ENCODE measurements around the gene BTNL2. TPM values are rescaled to one million over a fixed set of nuclear protein-coding genes. Genes with fewer than 3 reads are reported as not detected.

Gene BTNL2
- total RNA-seq, 8 experiments from 2014 or later = 0.17 to 1.8 TPM; not detected in 6

GRCh38 chr6:32411566-32412327 is 4.8 kb upstream of the BTNL2 start:
- Histone ChIP-seq H3K4me3 (no peak overlapping the region), H3K27ac (no peak overlapping the region), H3K4me1 (replicated peaks in 1 of 2) (no peaks in the 10 kb centered on the region)
- in situ Hi-C loops (cut with MboI; ENCODE audit: low pct_unique_long_range_greater_than_20kb in 2 of 9, low sequenced_read_pairs in 9 of 9, unreplicated experiment in 9 of 9) = loop anchor here in 5 of 9 experiments (10.0 to 25.0 kb wide), 2 partner anchors 376 to 383 kb away; no protein-coding TSS in a partner anchor
- ATAC-seq (replicated peaks in 6 of 8) = no peak
- 30 to 96% (median 67%) methylated on average over 1 to 5 of the region's 9 CpGs; no CpG with 5 or more reads in 1 of the 10 experiments for WGBS, 10 experiments

DNA sequence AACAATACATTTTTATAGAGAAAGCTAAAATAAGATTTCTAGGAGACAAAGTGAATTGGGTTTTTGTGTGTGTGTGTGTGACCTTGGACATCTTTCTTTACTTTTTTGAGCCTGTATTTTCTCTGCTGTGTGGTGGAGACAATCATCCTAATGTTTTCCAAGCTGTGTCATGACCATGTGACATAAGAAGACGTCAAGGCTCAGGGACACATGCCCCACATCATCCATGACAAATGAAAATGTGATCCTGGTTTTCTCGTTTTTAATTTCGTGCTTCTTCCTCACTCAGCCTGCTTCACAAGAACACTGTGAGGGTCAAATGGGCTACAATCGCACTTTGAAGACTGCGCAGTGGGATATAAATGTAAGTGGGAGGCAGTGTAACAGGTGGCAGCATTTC is 3.9 kb upstream of the BTNL2 start:
- 14 to 88% (median 48%) methylated on average over 3 to 5 of the region's 5 CpGs; no CpG with 5 or more reads in 1 of the 10 experiments for WGBS, 10 experiments
- in situ Hi-C loops (cut with MboI; ENCODE audit: low pct_unique_long_range_greater_than_20kb in 2 of 9, low sequenced_read_pairs in 9 of 9, unreplicated experiment in 9 of 9) = loop anchor here in 5 of 9 experiments (10.0 to 25.0 kb wide), 2 partner anchors 376 to 384 kb away; no protein-coding TSS in a partner anchor
- no peak for ATAC-seq (replicated peaks in 6 of 8)
- no peak overlapping the region for H3K4me3 ChIP-seq
- no peaks in the 10 kb centered on the region for H3K4me1 ChIP-seq (replicated peaks in 1 of 2)
- H3K27ac ChIP-seq = no peak overlapping the region

- no peaks in the 10 kb centered on the region for H3K4me1 ChIP-seq (replicated peaks in 1 of 2)
- in situ Hi-C loops (cut with MboI; ENCODE audit: low pct_unique_long_range_greater_than_20kb in 2 of 9, low sequenced_read_pairs in 9 of 9, unreplicated experiment in 9 of 9) = loop anchor here in 3 of 9 experiments (25.0 kb wide), 1 partner anchor 381 kb away; no protein-coding TSS in a partner anchor
- ATAC-seq (replicated peaks in 6 of 8) = no peak
- 31 to 100% (median 76%) methylated on average over 1 to 9 of the region's 9 CpGs for WGBS, 10 experiments
- no peak overlapping the region for H3K4me3 ChIP-seq
- H3K27ac ChIP-seq = no peak overlapping the region
Measured at GRCh38 chr6:32406197-32406596, 784 bp downstream of the BTNL2 start.

DNA sequence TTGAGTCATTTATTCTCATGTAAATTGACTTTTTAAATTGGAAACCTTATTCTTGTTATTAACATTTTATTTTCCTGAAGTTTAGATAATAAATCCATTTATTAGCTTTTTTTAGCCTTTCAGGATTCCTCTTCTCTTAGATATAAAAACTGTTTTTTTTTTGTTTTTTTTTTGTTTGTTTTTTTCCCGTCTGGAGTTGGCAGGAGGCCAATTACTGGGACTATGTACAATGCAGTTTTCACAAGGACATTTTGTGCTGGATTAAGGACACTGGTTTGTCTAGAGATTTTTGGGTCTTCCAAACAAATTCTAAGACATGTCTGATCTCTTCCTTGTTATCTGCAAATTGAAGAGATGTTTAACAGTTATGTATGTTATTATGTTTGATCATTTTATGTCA is 1.3 kb downstream of the BTNL2 start:
- Histone ChIP-seq H3K4me1 (replicated peaks in 1 of 2) (no peaks in the 10 kb centered on the region), H3K27ac (no peak overlapping the region), H3K4me3 (no peak overlapping the region)
- 0 to 63% (median 32%) methylated on average over 1 of the region's 1 CpG for WGBS, 10 experiments
- in situ Hi-C loops (cut with MboI; ENCODE audit: low pct_unique_long_range_greater_than_20kb in 2 of 9, low sequenced_read_pairs in 9 of 9, unreplicated experiment in 9 of 9) = loop anchor here in 3 of 9 experiments (25.0 kb wide), 1 partner anchor 382 kb away; no protein-coding TSS in a partner anchor
- ATAC-seq (replicated peaks in 6 of 8) = no peak

DNA sequence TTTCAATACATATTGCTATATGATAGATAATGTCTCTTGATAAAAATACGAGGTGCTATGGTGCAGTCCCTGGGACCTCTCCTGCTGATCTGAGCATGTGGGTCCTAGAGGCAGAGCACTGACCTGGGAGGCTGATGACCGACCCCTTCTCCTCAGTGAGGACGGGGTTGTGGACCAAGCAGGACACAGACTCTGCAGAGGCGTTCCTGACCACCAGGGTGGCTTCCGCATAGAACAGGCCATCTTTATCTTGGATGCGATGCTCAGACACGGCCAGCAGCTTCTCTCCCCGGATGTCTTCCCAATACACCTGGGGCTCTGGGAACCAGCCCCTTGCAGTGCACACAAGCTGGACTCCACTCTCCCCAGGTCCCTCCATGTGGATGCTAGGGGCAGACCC is 4.2 kb downstream of the BTNL2 start:
- no peak for ATAC-seq (replicated peaks in 6 of 8)
- WGBS, 10 experiments = 0 to 100% (median 62%) methylated on average over 1 to 6 of the region's 8 CpGs; no CpG with 5 or more reads in 2 of the 10 experiments
- in situ Hi-C loops (cut with MboI; ENCODE audit: low pct_unique_long_range_greater_than_20kb in 2 of 9, low sequenced_read_pairs in 9 of 9, unreplicated experiment in 9 of 9) = loop anchor here in 3 of 9 experiments (25.0 kb wide), 1 partner anchor 384 kb away; no protein-coding TSS in a partner anchor
- Histone ChIP-seq H3K4me3 (no peak overlapping the region), H3K4me1 (replicated peaks in 1 of 2) (no peaks in the 10 kb centered on the region), H3K27ac (no peak overlapping the region)

DNA sequence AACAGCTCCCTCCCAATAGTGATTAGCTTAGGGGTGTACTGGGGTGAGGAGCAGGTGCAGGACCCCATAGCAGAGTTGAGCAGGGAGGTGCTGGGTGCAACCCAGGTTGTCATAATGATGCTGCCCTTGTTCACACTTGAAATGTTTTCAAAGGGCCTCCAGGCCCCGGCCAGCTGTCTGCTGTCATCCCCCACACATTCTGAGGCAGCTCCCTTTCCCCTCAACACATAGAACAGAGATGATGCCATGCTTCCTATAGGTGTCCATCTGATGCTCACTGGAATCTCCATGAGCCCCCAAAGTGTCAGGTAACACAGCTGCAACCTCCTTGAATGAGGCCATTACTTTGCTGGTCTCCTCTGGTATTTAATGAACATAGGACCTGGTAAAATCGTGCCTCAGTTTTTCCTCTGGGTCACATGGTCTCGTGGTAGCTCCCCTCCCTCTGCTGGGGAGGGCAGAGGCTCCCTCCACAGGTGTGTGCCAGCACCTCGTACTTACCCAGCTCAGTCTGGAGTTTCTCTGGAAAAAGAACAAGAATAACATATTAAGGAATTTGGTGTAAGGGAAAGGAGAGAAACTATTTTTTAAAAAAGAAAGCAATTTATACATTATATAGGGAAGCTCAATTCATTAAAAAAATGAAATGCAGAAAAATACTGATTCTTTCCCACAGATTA is 5.6 kb downstream of the BTNL2 start:
- 37 to 83% (median 58%) methylated on average over 1 to 2 of the region's 4 CpGs; no CpG with 5 or more reads in 6 of the 10 experiments for WGBS, 10 experiments
- Histone ChIP-seq H3K4me1 (replicated peaks in 1 of 2) (no peaks in the 10 kb centered on the region), H3K4me3 (no peak overlapping the region), H3K27ac (no peak overlapping the region)
- in situ Hi-C loops (cut with MboI; ENCODE audit: low pct_unique_long_range_greater_than_20kb in 2 of 9, low sequenced_read_pairs in 9 of 9, unreplicated experiment in 9 of 9) = loop anchor here in 3 of 9 experiments (25.0 kb wide), 1 partner anchor 386 kb away; no protein-coding TSS in a partner anchor
- ATAC-seq (replicated peaks in 6 of 8) = no peak

GRCh38 chr6:32397252-32397920 is 9.6 kb downstream of the BTNL2 start:
- Histone ChIP-seq H3K4me1 (replicated peaks in 1 of 2) (no peaks in the 10 kb centered on the region), H3K27ac (no peak overlapping the region), H3K4me3 (no peak overlapping the region)
- peak in 4 of 8 experiments; percentile 14 to 82 (median 30) for ATAC-seq (replicated peaks in 6 of 8)
- WGBS, 10 experiments = 43 to 100% (median 74%) methylated on average over 1 to 7 of the region's 7 CpGs
- in situ Hi-C loops (cut with MboI; ENCODE audit: low pct_unique_long_range_greater_than_20kb in 2 of 9, low sequenced_read_pairs in 9 of 9, unreplicated experiment in 9 of 9) = no loop called here

DNA sequence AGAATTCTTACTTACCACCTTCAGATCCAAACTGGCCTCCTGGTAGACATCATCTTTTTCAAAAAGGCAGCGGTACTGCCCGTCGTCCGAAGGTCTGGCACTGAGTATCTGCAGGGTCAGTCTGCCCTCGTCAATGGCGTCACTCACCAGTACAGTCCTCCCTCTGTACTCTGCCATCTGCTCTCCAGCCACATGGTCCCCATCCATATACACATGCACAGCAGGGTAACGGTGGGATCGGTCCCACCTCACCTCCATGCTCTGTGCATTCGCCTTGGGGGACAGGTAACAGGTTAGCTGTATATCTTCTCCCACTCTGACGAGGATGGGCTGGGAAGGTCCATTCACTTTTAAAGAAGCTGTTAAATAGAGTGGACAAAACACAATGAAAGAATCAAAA is 11.0 kb downstream of the BTNL2 start:
- H3K27ac ChIP-seq = no peak overlapping the region
- WGBS, 10 experiments = 60 to 98% (median 90%) methylated on average over 4 to 7 of the region's 10 CpGs; no CpG with 5 or more reads in 2 of the 10 experiments
- ATAC-seq (replicated peaks in 6 of 8) = no peak
- in situ Hi-C loops (cut with MboI; ENCODE audit: low pct_unique_long_range_greater_than_20kb in 2 of 9, low sequenced_read_pairs in 9 of 9, unreplicated experiment in 9 of 9) = no loop called here
- H3K4me1 ChIP-seq (replicated peaks in 1 of 2) = no peaks in the 10 kb centered on the region
- no peak overlapping the region for H3K4me3 ChIP-seq

DNA sequence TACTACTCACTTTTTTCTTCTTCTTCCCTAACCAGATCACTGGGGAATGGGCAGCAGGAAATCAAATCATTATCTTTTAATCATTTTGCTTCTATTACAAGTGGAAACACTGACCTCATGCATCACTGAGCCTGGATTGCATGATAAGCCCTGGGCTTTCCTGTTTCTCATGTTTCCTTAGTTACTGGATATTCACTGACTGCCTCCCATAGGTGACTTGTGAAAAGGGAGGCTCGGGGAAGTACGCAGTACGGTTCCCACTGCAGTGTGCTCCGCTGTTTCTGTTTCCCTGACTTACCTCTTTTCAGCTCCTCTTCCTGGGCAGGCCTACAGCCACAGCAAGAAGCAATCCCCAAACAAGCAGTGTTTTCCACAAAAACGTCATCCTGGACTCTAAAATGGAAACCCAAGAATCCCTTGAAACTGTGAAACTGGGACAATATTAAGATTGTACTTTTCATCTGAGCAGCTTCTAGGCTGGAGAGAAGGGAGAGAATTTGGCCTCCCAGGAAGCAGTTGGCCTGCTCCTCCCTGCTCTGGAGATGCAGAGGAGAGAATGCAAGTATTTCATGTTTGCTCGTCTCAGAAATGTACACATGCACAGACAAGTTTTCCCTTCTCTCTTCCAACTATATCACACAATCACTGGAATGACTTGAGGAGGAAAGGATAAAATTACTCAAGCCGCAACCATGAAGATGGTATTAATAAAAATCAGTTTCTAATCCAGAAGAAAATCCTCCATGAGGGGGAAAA is 13.1 kb downstream of the BTNL2 start:
- ATAC-seq (replicated peaks in 6 of 8) = peak in 4 of 8 experiments; percentile 53 to 90 (median 65)
- in situ Hi-C loops (cut with MboI; ENCODE audit: low pct_unique_long_range_greater_than_20kb in 2 of 9, low sequenced_read_pairs in 9 of 9, unreplicated experiment in 9 of 9) = no loop called here
- Histone ChIP-seq H3K4me3 (no peak overlapping the region), H3K4me1 (replicated peaks in 1 of 2) (no peaks in the 10 kb centered on the region), H3K27ac (no peak overlapping the region)
- WGBS, 10 experiments = 12 to 80% (median 58%) methylated on average over 1 to 7 of the region's 7 CpGs; no CpG with 5 or more reads in 1 of the 10 experiments

DNA sequence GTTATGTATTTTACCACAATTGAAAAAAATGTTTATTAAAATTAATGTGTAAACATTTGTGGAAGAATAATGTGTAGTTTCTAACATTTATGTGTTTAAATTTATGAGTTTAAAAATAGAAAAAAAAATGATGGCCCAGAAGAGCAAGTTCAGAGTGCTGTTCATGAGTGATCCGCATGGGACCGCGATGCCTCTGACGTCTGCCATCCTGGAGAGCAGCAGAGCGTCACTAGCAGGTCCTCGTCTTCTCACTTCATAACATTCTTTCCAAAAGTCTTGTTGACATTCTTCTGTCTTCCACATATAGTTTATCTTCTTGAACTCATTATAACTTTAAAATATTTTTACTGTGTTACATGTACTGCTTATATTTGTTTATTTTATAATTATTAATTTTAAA is 15.5 kb downstream of the BTNL2 start:
- WGBS, 10 experiments = 66 to 100% (median 88%) methylated on average over 1 to 6 of the region's 6 CpGs
- no peaks in the 10 kb centered on the region for H3K4me1 ChIP-seq (replicated peaks in 1 of 2)
- no peak overlapping the region for H3K4me3 ChIP-seq
- H3K27ac ChIP-seq = no peak overlapping the region
- ATAC-seq (replicated peaks in 6 of 8) = no peak
- in situ Hi-C loops (cut with MboI; ENCODE audit: low pct_unique_long_range_greater_than_20kb in 2 of 9, low sequenced_read_pairs in 9 of 9, unreplicated experiment in 9 of 9) = no loop called here

GRCh38 chr6:32387589-32388340 is 19.2 kb downstream of the BTNL2 start:
- H3K4me3 ChIP-seq = no peak overlapping the region
- H3K27ac ChIP-seq = no peak overlapping the region
- WGBS, 10 experiments = 12 to 100% (median 58%) methylated on average over 1 to 5 of the region's 6 CpGs; no CpG with 5 or more reads in 1 of the 10 experiments
- in situ Hi-C loops (cut with MboI; ENCODE audit: low pct_unique_long_range_greater_than_20kb in 2 of 9, low sequenced_read_pairs in 9 of 9, unreplicated experiment in 9 of 9) = no loop called here
- ATAC-seq (replicated peaks in 6 of 8) = no peak
- H3K4me1 ChIP-seq (replicated peaks in 1 of 2) = no peaks in the 10 kb centered on the region

DNA sequence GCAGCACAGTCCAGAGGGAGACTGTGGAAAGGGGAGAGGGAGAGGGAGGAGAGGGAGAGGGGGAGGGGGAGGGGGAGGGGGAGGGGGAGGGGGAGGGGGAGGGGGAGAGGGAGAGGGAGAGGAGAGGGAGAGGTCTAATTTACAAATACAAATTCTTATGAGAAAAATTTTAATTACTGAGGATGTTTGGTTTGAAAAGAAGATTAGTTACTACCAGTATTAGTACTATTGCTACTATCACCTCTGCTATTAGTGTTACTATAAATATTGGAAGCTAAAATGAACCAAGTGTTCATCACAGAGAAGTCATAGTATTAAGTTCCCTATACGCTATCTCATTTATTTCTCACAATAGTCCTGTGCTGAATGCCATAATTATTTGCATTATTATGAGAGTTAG is 20.9 kb downstream of the BTNL2 start:
- ATAC-seq (replicated peaks in 6 of 8) = no peak
- Histone ChIP-seq H3K4me1 (replicated peaks in 1 of 2) (no peaks in the 10 kb centered on the region), H3K27ac (no peak overlapping the region), H3K4me3 (no peak overlapping the region)
- WGBS, 10 experiments = 67 to 100% (median 78%) methylated on average over 1 of the region's 1 CpG; no CpG with 5 or more reads in 5 of the 10 experiments
- in situ Hi-C loops (cut with MboI; ENCODE audit: low pct_unique_long_range_greater_than_20kb in 2 of 9, low sequenced_read_pairs in 9 of 9, unreplicated experiment in 9 of 9) = no loop called here
